Umbilical cord (tissue), 2 donors: Measurements from ENCODE around the gene TMEM174. TPM values are rescaled to one million over a fixed set of nuclear protein-coding genes. Genes with fewer than 3 reads are reported as not detected.
"Not testable (repeated sequence)": the region's sequence is repeated elsewhere in the genome, so short reads cannot be mapped to it uniquely, and the experiment has no call there.

Experiments used
- DNase-seq: peaks from one replicate; pipeline ENCODE4 v3.0.0-alpha.2; 2015; ENCODE audit warnings: low spot score
- total RNA-seq: library from RNA; depleted of rRNA; stranded (reverse); fragments of >200 nt; gene quantifications from one replicate; pipeline ENCODE4 v1.2.3, GENCODE V29; 2014; ENCODE audit warnings: low replicate concordance; ENCODE audit not compliant: insufficient read depth

TMEM174 gene
- total RNA-seq, 1 donor from 2014 or later, result 4.3 TPM

DNA sequence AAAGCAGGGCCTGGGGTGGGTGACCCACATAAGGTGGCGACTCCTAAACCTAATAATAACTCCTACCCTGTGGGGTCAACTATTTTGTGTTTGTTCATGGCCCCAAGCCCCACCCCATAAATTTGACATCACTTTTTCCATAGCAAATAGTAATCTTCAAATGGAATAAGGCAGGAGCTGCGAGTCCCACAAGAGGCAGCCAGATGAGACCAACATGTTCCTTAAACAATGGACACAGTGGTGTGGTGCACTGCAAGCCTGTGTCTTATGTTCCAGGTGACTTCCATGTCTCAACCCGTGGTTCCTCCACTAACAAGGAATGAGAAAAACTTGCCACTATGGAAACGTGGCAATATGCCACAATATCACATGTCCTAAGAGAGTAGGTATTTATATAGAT is 20.6 kb downstream of the TMEM174 start:
- DNase-seq, result no peak

DNA sequence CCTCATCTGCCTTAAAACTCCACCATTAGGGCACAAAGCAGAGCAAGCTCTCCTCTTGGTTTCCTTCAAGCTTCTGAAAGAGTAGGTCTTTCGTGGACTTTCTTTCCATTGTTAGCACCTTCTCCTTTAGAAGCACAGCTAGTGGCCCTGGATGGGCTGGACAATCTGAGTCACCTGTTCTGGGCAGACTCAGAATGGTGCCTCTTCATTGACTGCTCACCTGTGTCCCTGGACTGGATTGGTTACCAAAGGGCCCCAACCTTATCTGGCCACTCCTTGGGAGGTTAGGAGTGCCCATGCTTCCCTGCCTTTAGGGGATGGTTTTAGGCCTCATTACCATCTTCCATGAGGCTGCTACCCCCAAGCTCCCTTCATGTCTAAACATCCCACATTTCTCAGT is 23.2 kb downstream of the TMEM174 start:
- no peak for DNase-seq

DNA sequence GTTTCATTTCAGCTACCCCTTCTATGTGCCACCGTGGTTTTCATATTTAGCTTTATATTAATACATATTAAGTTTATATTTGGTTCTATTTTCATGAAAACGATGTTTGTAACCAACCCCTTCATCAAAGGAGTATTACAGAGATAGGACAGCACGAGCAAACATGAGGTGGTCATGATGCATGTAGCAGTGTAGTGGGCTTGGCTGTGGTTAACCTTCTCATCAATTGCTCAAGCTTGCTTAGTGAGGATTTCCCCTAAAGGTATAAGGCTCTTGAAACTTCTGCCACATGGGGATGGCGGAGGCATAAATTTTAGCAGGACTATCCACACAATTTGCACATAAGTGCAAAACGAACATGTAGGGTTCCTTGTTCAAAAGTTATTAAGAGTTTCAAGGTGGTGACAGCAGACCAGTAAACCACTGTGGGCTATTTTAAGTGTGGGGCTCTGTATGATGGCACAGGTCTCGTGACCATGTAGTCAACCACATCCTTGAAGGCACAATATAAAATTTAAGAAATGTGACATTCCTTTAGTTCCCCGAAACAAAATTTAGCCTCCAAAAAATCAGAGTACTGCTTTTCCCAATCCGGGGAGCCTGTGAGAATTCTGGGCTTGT is 24.8 kb downstream of the TMEM174 start:
- no peak for DNase-seq

DNA sequence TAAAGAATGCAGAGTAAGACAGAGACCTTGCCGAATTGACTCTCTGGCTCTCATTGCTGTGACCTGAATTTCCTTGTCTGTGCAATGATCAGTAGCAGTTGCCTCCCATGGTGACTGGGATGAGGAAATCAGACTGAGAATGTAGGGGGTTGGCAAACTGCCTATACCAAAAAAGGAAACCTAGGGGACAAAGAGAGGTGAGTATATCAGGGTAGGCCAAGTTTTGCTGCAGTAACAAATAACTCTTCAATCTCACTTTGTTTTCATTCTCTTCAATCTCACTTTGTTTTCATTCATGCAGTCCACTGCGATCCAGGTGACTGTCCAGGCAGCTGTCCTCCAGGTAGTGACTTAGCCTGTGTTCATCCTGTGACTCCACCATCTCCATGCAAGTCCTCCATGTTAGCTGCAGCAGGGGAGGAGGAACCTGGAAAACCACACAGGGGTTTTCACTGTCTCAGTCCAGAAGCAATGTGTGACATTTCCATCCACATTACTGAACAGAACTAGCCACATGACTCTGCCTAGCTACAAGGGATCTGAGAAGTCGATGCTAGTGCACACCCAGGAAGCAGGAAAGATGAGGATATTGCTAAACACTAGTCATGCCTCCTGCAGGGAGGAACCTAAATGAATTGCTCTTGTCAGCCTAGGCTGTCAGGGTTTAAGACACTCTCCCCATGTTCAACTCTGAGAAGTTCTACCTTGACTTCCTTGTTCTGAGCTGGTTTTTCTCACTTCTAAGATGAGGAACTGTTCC is 26.0 kb downstream of the TMEM174 start:
- no peak for DNase-seq

DNA sequence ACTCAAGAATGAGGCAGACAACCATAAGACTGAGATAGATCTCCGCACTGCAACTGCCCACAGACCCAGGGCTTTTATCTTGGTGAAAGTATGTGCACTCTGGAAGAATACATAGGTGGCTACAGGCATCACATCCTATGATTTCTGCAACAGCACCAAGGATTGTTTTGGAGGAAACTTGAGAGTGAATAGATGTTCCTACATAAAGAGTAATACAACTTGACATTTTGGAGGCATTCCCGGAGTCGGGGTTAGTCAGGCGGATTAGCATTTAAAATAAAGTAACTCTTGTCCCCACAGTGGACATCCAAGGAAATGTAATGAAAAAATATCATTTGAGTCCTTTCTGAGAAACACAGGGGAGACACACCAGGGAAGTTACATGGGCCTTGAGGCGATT is 26.7 kb downstream of the TMEM174 start:
- DNase-seq, result no peak

DNA sequence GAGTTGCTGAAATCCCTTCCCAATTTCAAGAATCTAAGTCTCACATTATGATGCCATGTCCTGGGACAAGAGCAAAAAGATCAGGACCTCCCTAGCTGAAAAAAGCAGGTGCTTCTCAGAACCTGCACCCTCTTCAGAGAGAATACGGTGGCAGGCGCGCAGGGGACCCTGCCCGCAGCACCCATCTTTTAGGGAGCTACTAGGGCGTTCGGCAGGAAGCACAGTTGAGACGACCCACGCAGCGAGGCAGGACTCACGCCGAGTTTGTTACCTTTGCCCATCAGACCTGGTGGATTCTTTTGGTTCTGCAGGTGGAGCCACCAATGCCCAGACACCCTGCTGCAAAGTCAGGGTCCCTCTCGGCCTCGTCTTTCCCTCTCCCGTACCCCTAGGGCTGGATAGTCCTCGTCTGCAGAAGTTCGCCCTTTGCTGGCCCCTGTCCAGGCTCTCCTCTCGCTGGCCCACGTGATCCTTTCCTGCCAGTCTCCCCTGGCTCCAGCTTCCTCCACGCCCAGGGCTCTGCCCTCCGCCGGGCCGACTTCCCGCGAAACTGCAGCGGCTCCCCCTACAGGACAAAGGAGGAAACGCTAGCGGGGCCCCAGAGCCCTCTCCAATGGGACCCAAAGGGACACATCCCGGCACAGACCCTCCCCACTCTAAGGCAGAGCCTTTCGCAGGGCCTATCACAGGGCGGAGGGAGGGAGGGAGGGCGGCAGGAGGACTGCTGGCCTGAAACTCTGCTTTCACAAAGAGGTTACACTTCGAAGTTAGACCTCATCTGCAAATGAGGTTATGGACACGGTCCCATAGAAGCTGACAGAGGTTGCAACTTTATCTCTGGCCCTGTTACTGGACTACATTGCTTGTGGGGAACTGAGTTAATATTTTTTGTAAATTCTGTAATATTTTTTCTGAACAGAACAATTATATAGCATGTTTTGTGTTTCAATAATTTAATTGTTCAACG is 28.8 kb downstream of the TMEM174 start:
- DNase-seq, result peak; percentile 55

DNA sequence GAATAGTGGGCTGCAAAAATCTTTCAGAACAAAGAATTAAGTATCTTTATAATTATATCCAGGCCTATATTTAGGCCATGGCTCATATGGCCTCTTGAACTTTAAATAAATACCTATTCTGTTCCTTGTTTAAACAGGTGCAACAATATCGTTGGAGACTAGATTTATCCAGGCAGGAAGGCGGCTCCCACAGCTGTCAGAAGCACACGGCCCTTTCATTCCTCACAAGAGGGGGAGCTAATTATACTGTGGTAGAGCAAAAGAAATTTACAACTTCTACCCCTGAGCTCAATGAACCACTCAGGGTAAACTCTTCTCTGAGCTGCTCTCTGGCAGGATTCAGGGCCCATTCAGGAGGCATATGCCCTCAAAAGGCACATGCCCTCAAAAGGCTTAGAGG is 31.3 kb downstream of the TMEM174 start:
- no peak for DNase-seq

- no peak for DNase-seq
These were observed 31.7 kb downstream of the TMEM174 start for GRCh38 chr5:73204733-73205132.

DNA sequence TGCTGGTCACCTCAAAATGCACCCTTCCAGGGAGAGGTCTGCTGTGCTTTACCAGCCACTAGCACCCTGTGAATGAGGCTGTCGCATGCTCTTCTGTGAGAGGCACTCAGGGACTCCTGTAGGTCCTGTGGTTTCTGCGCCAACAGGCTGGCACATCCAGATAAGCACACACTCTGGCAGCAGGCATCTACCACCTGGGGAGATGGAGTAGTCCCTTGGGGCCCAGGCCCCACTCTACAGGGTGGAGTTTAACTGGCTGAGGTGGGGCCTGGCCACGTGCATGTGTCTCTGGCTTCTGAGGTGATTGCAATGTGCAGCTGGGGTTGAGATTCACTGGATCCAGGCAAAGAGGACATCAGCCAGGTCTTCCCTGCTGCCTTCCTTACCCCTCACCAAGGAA is 32.3 kb downstream of the TMEM174 start:
- no peak for DNase-seq

GRCh38 chr5:73207239-73207638 is 34.2 kb downstream of the TMEM174 start:
- not testable (repeated sequence) for DNase-seq

DNA sequence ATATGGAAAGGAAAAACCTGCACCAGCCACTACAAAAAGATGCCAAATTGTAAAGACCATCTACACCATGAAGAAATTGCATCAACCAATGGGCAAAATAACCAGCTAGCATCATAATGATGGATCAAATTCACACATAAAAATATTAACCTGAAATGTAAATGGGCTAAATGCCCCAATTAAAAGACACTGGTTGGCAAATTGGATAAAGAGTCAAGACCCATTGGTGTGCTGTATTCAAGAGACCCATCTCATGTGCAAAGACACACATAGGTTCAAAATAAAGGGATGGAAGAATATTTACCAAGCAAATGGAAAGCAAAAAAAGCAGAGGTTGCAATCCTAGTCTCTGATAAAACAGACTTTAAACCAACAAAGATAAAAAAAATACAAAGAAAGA is 36.1 kb downstream of the TMEM174 start:
- not testable (repeated sequence) for DNase-seq

DNA sequence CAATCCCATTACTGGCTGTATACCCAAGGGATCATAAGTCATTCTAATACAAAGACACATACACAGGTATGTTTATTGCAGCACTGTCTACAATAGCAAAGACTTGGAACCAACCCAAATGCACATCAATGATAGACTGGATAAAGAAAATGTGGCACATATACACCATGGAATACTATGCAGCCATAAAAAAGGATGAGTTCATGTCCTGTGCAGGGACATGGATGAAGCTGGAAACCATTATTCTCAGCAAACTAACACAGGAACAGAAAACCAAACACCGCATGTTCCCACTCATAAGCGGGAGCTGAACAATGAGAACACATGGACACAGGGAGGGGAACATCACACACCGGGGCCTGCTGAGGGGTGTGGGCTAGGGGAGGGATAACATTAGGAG is 39.7 kb downstream of the TMEM174 start:
- not testable (repeated sequence) for DNase-seq

DNA sequence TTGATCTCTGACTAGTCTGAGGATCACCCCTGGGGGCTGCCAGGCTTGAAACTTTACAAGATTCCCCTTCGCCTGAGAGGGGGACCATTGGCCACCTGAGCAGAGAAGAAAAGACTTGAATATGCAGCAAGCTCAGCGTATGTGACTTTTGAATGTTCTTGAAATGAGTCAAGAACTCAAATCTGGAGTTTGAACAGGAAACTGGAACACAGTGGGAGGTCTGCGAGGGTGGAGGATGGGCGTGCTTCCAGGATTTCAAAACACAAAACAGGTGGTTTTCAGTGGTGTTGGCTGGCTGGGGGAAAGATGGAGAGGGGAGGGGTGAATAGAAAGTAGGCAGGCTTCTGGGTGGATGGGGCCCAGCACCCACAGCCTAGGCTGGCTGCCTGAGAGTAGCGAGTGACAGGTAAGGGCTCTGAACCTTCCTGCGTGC is 40.6 kb downstream of the TMEM174 start:
- no peak for DNase-seq

GRCh38 chr5:73214306-73214705 is 41.3 kb downstream of the TMEM174 start:
- no peak for DNase-seq

GRCh38 chr5:73214996-73215395 is 42.0 kb downstream of the TMEM174 start:
- DNase-seq, result no peak

- no peak for DNase-seq
These were observed 42.5 kb downstream of the TMEM174 start for GRCh38 chr5:73215531-73215890.

GRCh38 chr5:73215891-73216610 is 43.1 kb downstream of the TMEM174 start:
- peak; percentile 80 for DNase-seq

GRCh38 chr5:73218552-73219171 is 45.7 kb downstream of the TMEM174 start:
- DNase-seq, result no peak

DNA sequence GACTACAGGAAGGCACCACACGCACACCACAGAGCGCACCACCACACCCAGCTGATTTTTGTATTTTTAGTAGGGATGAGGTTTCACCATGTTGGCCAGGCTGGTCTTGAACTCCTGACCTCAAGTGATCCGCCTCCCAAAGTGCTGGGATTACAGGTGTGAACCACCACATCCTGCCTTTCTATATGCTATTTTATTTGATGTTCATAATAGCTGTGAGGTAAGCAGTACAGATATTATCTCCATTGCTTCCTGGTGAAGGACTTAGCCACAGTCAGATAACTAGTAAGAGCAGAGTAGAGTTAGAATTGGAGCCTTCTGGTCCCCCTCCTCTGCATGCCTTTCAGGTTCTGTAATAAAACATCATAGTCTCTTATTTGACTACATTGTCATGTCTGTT is 46.3 kb downstream of the TMEM174 start:
- DNase-seq, result not testable (repeated sequence)

GRCh38 chr5:73221161-73221560 is 48.2 kb downstream of the TMEM174 start:
- no peak for DNase-seq

DNA sequence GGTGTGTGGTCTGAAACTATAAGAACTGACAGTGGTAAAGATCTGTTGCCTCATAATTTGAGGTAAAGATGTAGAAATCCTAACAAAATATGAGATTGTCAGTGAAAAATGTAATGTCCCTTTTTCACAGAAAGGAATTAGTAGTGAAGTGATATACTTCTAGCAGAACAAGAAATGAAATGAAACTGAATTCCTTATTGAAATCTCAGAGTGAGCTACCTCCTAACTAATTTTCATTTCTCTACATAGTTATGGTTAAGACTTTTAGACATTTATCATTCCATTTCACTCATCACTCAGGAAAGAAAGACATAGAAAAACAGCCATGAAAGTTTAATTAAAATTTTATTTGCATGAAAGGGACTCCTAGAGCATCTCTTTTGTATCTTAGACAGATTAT is 48.7 kb downstream of the TMEM174 start:
- DNase-seq, result no peak
